ENCODE results near the gene TMC6. TPM values are rescaled to one million over a fixed set of nuclear protein-coding genes. Genes with fewer than 3 reads are reported as not detected.

The TMC6 gene
- total and polyA plus RNA-seq, 2 of the 13 experiments (the other 11 are each of a cell fraction or from before 2014, with no cell fraction given): 48.4 to 99.1 TPM

DNA sequence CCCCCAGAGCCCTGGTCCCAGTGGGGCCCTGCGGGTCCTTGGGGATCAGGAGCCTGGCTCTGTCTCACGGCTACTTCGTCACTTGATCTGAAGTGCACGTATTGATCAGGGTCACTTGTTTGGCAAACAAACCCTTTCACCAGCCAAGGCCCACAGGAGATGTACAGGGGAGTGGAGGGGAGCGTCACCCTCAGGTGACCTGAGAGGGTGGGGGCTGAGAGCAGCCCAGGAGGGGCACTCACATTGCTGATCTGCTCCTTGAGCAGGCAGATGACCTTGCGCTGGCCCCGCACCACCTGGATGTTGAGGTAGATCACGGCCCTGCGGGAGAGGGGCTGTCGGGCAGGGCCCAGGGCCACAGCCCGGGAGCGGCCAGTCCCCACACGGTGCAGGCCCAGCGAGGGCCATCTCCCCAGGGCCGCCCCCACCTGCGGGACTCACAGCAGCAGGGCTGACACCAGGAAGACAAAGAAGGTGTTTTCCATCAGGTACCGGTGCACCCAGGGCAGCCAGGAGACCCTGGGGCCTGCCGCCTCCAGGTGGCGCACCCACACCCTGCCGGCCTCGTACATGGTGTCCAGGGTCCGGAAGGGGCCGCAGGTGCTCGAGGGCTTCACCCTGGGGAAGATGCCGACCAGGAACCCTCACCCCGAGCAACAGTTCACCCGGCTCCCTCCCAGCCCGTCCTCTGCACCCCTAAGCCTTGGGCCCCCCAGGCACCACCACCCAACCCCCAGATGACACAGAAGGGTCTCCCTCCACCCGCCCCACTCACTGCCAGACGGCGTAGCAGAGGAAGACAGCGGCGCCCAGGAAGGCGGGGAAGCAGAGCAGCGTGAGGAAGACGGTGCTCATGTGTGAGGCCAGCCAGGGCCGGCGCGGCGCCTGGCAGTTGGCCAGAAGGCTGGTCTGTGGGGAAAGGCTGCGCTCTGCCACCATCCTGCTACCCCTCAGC, 11.3 kb downstream of the TMC6 start:
- 74% methylated on average over 22 of the region's 41 CpGs for WGBS (ENCODE audit: low lambda C conversion rate)
- Histone ChIP-seq H4K20me1 (ENCODE audit: insufficient read depth, low read length) (peaks cover 16% of the 10 kb centered on the region; the same call in 1 of the 2 replicates), H3K9me3 (ENCODE audit: low read length) (no peaks in the 10 kb centered on the region), H2AFZ (ENCODE audit: low read length) (no peak overlapping the region), H3K4me1 (ENCODE audit: insufficient read depth, low read length) (peaks cover 23% of the 10 kb centered on the region), H3K27me3 (ENCODE audit: control insufficient read depth in 1 of 2, insufficient read depth in 2 of 2, low read length in 2 of 2) (no peaks in the 10 kb centered on the region), H3K9ac (ENCODE audit: insufficient read depth, low read depth, low read length) (no peak overlapping the region), H3K4me3 (replicated peaks in 1 of 3; ENCODE audit: insufficient read depth in 1 of 3, low read depth in 2 of 3, low read length in 3 of 3) (no peak overlapping the region), H3K36me3 (replicated peaks in 1 of 2; ENCODE audit: control insufficient read depth in 1 of 2, insufficient read depth in 2 of 2, low read length in 2 of 2) (peaks cover 23 to 39% of the 10 kb centered on the region in 2 experiments), H3K4me2 (ENCODE audit: low read depth, low read length) (no peak overlapping the region), H3K27ac (ENCODE audit: extremely low read length, insufficient read depth, low read length) (peak overlapping the region; percentile 53), H3K79me2 (ENCODE audit: insufficient read depth, low read length) (no peaks in the 10 kb centered on the region)
- in situ Hi-C loops (cut with HindIII; ENCODE audit: extremely low pct_ligation_motif_present, low pct_unique_long_range_greater_than_20kb): no loop called here
- peak; percentile 66 for ATAC-seq
- BruUV-seq (replicated peaks): no TSS peak
- CTCF ChIA-PET (ENCODE audit: low intra/inter-chr PET ratio, low total read pairs): interaction anchor here (1.1 to 1.5 kb wide), 2 partner anchors 18 to 20 kb away, joined by 3 to 11 read pairs; no protein-coding TSS in a partner anchor
- peak; percentile 15 for FAIRE-seq
- intact Hi-C loops (cut with micrococcal nuclease; ENCODE audit: unreplicated experiment): loop anchor here (1.0 kb wide), 1 partner anchor 17 kb away; no protein-coding TSS in a partner anchor
- no peak for DNase-seq (ENCODE audit: low spot score)
- POLR2A ChIA-PET: no interaction called here
- TF ChIP-seq BORCS8-MEF2B (CRISPR knock-in tag; IDR thresholded peaks at IDR 0.05): peak; percentile 27; the same call in 1 of the 2 replicates
- no peak for TF ChIP-seq MED13 (CRISPR knock-in tag; IDR thresholded peaks at IDR 0.05)
- no peak for TF ChIP-seq ZNF207 (IDR thresholded peaks at IDR 0.05; ENCODE audit: borderline replicate concordance)
- no peak for TF ChIP-seq ZNF143 (CRISPR knock-in tag; IDR thresholded peaks at IDR 0.05)
- no peak for TF ChIP-seq MZF1 (CRISPR knock-in tag; IDR thresholded peaks at IDR 0.05; ENCODE audit: borderline replicate concordance)
- TF ChIP-seq, protein P1, sequence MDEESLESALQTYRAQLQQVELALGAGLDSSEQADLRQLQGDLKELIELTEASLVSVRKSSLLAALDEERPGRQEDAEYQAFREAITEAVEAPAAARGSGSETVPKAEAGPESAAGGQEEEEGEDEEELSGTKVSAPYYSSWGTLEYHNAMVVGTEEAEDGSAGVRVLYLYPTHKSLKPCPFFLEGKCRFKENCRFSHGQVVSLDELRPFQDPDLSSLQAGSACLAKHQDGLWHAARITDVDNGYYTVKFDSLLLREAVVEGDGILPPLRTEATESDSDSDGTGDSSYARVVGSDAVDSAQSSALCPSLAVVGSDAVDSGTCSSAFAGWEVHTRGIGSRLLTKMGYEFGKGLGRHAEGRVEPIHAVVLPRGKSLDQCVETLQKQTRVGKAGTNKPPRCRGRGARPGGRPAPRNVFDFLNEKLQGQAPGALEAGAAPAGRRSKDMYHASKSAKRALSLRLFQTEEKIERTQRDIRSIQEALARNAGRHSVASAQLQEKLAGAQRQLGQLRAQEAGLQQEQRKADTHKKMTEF (CRISPR knock-in tag; IDR thresholded peaks at IDR 0.05): no peak; the same call in 1 of the 2 replicates
- TF ChIP-seq, protein P2, sequence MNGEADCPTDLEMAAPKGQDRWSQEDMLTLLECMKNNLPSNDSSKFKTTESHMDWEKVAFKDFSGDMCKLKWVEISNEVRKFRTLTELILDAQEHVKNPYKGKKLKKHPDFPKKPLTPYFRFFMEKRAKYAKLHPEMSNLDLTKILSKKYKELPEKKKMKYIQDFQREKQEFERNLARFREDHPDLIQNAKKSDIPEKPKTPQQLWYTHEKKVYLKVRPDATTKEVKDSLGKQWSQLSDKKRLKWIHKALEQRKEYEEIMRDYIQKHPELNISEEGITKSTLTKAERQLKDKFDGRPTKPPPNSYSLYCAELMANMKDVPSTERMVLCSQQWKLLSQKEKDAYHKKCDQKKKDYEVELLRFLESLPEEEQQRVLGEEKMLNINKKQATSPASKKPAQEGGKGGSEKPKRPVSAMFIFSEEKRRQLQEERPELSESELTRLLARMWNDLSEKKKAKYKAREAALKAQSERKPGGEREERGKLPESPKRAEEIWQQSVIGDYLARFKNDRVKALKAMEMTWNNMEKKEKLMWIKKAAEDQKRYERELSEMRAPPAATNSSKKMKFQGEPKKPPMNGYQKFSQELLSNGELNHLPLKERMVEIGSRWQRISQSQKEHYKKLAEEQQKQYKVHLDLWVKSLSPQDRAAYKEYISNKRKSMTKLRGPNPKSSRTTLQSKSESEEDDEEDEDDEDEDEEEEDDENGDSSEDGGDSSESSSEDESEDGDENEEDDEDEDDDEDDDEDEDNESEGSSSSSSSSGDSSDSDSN (CRISPR knock-in tag; IDR thresholded peaks at IDR 0.05): no peak
- no peak for TF ChIP-seq POLR2AphosphoS5 (IDR thresholded peaks at IDR 0.05; ENCODE audit: low read depth, low read length)
- no peak for TF ChIP-seq ZNF660 (CRISPR knock-in tag; IDR thresholded peaks at IDR 0.05; ENCODE audit: borderline replicate concordance, low read depth)
- TF ChIP-seq, protein P3, sequence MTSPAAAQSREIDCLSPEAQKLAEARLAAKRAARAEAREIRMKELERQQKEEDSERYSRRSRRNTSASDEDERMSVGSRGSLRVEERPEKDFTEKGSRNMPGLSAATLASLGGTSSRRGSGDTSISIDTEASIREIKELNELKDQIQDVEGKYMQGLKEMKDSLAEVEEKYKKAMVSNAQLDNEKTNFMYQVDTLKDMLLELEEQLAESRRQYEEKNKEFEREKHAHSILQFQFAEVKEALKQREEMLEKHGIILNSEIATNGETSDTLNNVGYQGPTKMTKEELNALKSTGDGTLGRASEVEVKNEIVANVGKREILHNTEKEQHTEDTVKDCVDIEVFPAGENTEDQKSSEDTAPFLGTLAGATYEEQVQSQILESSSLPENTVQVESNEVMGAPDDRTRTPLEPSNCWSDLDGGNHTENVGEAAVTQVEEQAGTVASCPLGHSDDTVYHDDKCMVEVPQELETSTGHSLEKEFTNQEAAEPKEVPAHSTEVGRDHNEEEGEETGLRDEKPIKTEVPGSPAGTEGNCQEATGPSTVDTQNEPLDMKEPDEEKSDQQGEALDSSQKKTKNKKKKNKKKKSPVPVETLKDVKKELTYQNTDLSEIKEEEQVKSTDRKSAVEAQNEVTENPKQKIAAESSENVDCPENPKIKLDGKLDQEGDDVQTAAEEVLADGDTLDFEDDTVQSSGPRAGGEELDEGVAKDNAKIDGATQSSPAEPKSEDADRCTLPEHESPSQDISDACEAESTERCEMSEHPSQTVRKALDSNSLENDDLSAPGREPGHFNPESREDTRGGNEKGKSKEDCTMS (CRISPR knock-in tag; conservative IDR thresholded peaks at IDR 0.05): no peak
- no peak for TF ChIP-seq ZSCAN12 (CRISPR knock-in tag; IDR thresholded peaks at IDR 0.05)
- no peak for TF ChIP-seq ZNF292 (CRISPR knock-in tag; IDR thresholded peaks at IDR 0.05; ENCODE audit: borderline replicate concordance, low read depth)
- TF ChIP-seq, protein P4, sequence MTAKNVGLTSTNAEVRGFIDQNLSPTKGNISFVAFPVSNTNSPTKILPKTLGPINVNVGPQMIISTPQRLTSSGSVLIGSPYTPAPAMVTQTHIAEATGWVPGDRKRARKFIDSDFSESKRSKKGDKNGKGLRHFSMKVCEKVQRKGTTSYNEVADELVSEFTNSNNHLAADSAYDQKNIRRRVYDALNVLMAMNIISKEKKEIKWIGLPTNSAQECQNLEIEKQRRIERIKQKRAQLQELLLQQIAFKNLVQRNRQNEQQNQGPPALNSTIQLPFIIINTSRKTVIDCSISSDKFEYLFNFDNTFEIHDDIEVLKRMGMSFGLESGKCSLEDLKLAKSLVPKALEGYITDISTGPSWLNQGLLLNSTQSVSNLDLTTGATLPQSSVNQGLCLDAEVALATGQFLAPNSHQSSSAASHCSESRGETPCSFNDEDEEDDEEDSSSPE (CRISPR knock-in tag; IDR thresholded peaks at IDR 0.05): no peak
- TF ChIP-seq, protein P5, sequence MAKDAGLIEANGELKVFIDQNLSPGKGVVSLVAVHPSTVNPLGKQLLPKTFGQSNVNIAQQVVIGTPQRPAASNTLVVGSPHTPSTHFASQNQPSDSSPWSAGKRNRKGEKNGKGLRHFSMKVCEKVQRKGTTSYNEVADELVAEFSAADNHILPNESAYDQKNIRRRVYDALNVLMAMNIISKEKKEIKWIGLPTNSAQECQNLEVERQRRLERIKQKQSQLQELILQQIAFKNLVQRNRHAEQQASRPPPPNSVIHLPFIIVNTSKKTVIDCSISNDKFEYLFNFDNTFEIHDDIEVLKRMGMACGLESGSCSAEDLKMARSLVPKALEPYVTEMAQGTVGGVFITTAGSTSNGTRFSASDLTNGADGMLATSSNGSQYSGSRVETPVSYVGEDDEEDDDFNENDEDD (CRISPR knock-in tag; IDR thresholded peaks at IDR 0.05; ENCODE audit: borderline replicate concordance): no peak

All from HepG2 (cell line).